HepG2 (cell line): Measurements from ENCODE around the gene MEAF6. TPM values are rescaled to one million over a fixed set of nuclear protein-coding genes. Genes with fewer than 3 reads are reported as not detected.

Experiments used
- ATRX ChIP-seq: sonication (generic); formaldehyde crosslinking; IDR thresholded peaks from 2 replicates; pipeline ENCODE4 v1.4.0; 2020; ENCODE audit warnings: missing genetic modification reagents, borderline replicate concordance
- EHMT2 ChIP-seq: fragments of 200-600 bp; sonication (generic); IDR thresholded peaks from 2 replicates; pipeline ENCODE4 v1.7.0; 2017; ENCODE audit warnings: antibody characterized with exemption, low read depth, low read length, borderline replicate concordance
- HDAC2 ChIP-seq: sonication (generic); formaldehyde crosslinking; IDR thresholded peaks from 2 replicates; pipeline ENCODE4 v1.4.0; 2020; ENCODE audit warnings: missing genetic modification reagents
- HMG20A ChIP-seq: IDR thresholded peaks from 2 replicates; pipeline ENCODE4 v1.6.1; 2016; ENCODE audit warnings: borderline replicate concordance
- KLF6 ChIP-seq: IDR thresholded peaks from 2 replicates; pipeline ENCODE4 v1.8.0; 2016; ENCODE audit warnings: missing biosample characterization, missing genetic modification reagents
- MTF2 ChIP-seq: sonication (generic); formaldehyde crosslinking; IDR thresholded peaks from 2 replicates; pipeline ENCODE4 v1.5.0; 2020; ENCODE audit warnings: missing genetic modification reagents, borderline replicate concordance
- MZF1 ChIP-seq: sonication (generic); formaldehyde crosslinking; IDR thresholded peaks from 2 replicates; pipeline ENCODE4 v1.8.1; 2023; ENCODE audit warnings: mild to moderate bottlenecking, missing genetic modification reagents, borderline replicate concordance
- SETDB1 ChIP-seq: sonication (generic); formaldehyde crosslinking; IDR thresholded peaks from 2 replicates; pipeline ENCODE4 v1.5.1; 2020; ENCODE audit warnings: missing genetic modification reagents, mild to moderate bottlenecking, borderline replicate concordance
- SP140L ChIP-seq: sonication (generic); formaldehyde crosslinking; IDR thresholded peaks from 2 replicates; pipeline ENCODE4 v1.4.0; 2020; ENCODE audit warnings: missing genetic modification reagents, borderline replicate concordance
- TAF15 ChIP-seq: fragments of 200-400 bp; formaldehyde crosslinking; IDR thresholded peaks from one replicate; pipeline ENCODE4 v1.6.1; 2018; ENCODE audit warnings: mild to moderate bottlenecking, low read depth, low read length; ENCODE audit not compliant: poor library complexity, severe bottlenecking
- THAP9 ChIP-seq: sonication (generic); formaldehyde crosslinking; IDR thresholded peaks from 2 replicates; pipeline ENCODE4; 2020; ENCODE audit warnings: missing genetic modification reagents, mild to moderate bottlenecking, borderline replicate concordance
- ZBTB1 ChIP-seq: sonication (generic); formaldehyde crosslinking; IDR thresholded peaks from 2 replicates; pipeline ENCODE4 v1.4.0; 2020; ENCODE audit warnings: missing genetic modification reagents, borderline replicate concordance
- ZHX1 ChIP-seq: sonication (generic); formaldehyde crosslinking; IDR thresholded peaks from 2 replicates; pipeline ENCODE4 v1.8.1; 2022; ENCODE audit warnings: low read depth, mild to moderate bottlenecking, missing genetic modification reagents
- ZNF512B ChIP-seq: sonication (generic); formaldehyde crosslinking; IDR thresholded peaks from 2 replicates; pipeline ENCODE4 v1.5.1; 2020; ENCODE audit warnings: missing genetic modification reagents, mild to moderate bottlenecking, borderline replicate concordance
- ZNF550 ChIP-seq: sonication (generic); formaldehyde crosslinking; IDR thresholded peaks from 2 replicates; pipeline ENCODE4 v1.4.0; 2020; ENCODE audit warnings: mild to moderate bottlenecking, missing genetic modification reagents, borderline replicate concordance
- ZNF556 ChIP-seq: sonication (generic); formaldehyde crosslinking; IDR thresholded peaks from 2 replicates; pipeline ENCODE4 v1.4.0; 2020; ENCODE audit warnings: mild to moderate bottlenecking, missing genetic modification reagents, borderline replicate concordance
- ZNF777 ChIP-seq: sonication (generic); formaldehyde crosslinking; IDR thresholded peaks from 2 replicates; pipeline ENCODE4 v1.4.0; 2020; ENCODE audit warnings: missing genetic modification reagents
- polyA plus RNA-seq, 8 experiments: library from polyadenylated mRNA; depleted of rRNA in 3 of 8; stranded (reverse) in 7 of 8; unstranded in 1 of 8; fragments of >200 nt; fragmentation: Illumina TruSeq in 4 of 8; extraction: Trizol in 4 of 8; gene quantifications; 2 replicates each; pipeline versions ENCODE4 v1.2.1 to v1.2.3, GENCODE V29; 2011 to 2016; ENCODE audit warnings: low read depth in 4 of 8, missing spikeins in 1 of 8, mixed read lengths in 1 of 8; ENCODE audit not compliant: insufficient read depth in 1 of 8
- total RNA-seq, 5 experiments: library from RNA; depleted of rRNA; stranded (reverse); fragments of >200 nt; fragmentation: Illumina TruSeq; extraction: Trizol; gene quantifications; 2 replicates each; pipeline ENCODE4 v1.2.3, GENCODE V29; 2016; ENCODE audit warnings: low read depth in 1 of 5
- TF ChIP-seq, protein P1 (sequence below): sonication (generic); formaldehyde crosslinking; IDR thresholded peaks from 2 replicates; pipeline ENCODE4 v1.9.0; 2022; ENCODE audit warnings: low read depth, missing genetic modification reagents

Gene MEAF6
- total and polyA plus RNA-seq, 2 of the 13 experiments (the other 11 are each of a cell fraction or from before 2014, with no cell fraction given), result 29.5 to 45.6 TPM

DNA sequence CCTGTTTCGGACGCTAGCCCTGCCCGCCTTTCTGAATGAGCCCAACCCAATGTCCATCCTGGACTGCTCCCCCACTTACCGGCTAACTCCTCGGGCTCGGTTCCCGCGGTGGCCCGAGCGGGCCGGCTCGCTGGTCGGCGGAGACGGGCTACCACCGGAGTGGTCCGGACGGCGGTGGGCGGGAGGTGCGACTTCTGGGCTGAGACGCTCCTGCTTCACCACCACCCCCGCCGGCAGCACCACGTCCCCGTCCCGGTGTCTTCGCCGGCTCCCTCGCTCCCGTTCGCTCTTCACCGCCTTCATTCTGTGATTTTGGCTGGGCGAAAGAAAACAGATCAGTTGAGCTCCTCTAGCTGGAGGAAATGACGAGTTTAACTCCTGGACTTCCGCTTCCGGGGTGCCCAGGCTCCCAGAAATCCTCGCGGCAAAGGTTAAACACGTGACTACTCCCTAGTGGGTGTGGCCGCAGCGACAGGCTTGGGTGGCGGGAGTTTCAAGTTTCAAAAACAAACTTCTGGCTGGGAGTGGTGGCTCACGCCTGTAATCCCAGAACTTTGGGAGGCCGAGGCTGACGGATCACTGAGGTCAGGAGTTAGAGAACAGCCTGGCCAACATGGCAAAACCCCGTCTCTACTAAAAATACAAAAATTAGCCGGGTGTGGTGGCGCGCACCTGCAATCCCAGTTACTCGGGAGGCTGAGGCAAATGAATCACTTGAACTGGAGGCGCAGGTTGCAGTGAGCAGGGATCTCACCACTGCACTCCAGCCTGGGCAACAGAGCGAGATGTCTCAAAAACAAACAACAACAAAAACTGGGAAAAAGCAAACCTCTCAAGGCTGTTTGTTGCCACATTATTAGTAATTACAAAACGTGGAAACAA is 39.6 kb upstream of the MEAF6 start, which contains the start of gene SNIP1 (continued):
- TF ChIP-seq, protein P1, sequence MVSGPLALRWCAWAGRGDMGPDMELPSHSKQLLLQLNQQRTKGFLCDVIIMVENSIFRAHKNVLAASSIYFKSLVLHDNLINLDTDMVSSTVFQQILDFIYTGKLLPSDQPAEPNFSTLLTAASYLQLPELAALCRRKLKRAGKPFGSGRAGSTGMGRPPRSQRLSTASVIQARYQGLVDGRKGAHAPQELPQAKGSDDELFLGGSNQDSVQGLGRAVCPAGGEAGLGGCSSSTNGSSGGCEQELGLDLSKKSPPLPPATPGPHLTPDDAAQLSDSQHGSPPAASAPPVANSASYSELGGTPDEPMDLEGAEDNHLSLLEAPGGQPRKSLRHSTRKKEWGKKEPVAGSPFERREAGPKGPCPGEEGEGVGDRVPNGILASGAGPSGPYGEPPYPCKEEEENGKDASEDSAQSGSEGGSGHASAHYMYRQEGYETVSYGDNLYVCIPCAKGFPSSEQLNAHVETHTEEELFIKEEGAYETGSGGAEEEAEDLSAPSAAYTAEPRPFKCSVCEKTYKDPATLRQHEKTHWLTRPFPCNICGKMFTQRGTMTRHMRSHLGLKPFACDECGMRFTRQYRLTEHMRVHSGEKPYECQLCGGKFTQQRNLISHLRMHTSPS (CRISPR knock-in tag), result no peak
- TF ChIP-seq ZHX1 (CRISPR knock-in tag) (no peak), HMG20A (CRISPR knock-in tag) (no peak), HDAC2 (CRISPR knock-in tag) (peak; percentile 61), TAF15 (no peak), SP140L (CRISPR knock-in tag) (no peak), ZNF777 (no peak), ZNF556 (no peak), KLF6 (CRISPR knock-in tag) (no peak; the same call in none of the 2 replicates), ZNF512B (no peak), SETDB1 (no peak), MTF2 (CRISPR knock-in tag) (no peak), ZBTB1 (CRISPR knock-in tag) (no peak), EHMT2 (no peak), ZNF550 (CRISPR knock-in tag) (no peak), MZF1 (no peak), ATRX (CRISPR knock-in tag) (no peak), THAP9 (CRISPR knock-in tag) (peak; percentile 66; the same call in 1 of the 2 replicates)
